ENCODE results near the gene CCNH. TPM values are rescaled to one million over a fixed set of nuclear protein-coding genes. Genes with fewer than 3 reads are reported as not detected.

CCNH gene
- total and polyA plus RNA-seq, 9 of the 15 experiments (the other 6 are each of a cell fraction or from before 2014, with no cell fraction given), result 100 to 213 (median 150) TPM

- no TSS peak for BruUV-seq (replicated peaks)
- no peak for TF ChIP-seq CBX3 (IDR thresholded peaks at IDR 0.05; ENCODE audit: borderline replicate concordance in 1 of 2, low read length in 2 of 2)
- TF ChIP-seq MYBL2 (IDR thresholded peaks at IDR 0.05; ENCODE audit: low read depth), result no peak
- TF ChIP-seq MYBL2 (CRISPR knock-in tag; IDR thresholded peaks at IDR 0.05; ENCODE audit: borderline replicate concordance), result no peak
- peak; percentile 45 for TF ChIP-seq ZNF316 (IDR thresholded peaks at IDR 0.05)
- no peak for TF ChIP-seq SIN3A (IDR thresholded peaks at IDR 0.05; ENCODE audit: borderline replicate concordance in 2 of 2, control insufficient read depth in 1 of 2, low read depth in 2 of 2, low read length in 2 of 2)
- 0 out of 2 replicates have a peak, but pooled peaks have one; percentile 4 for TF ChIP-seq C11orf30 (IDR thresholded peaks at IDR 0.05; ENCODE audit: low read depth)
- TF ChIP-seq POLR2G (IDR thresholded peaks at IDR 0.05; ENCODE audit: low read depth, low read length), result 0 out of 2 replicates have a peak, but pooled peaks have one; percentile 23
- no peak for TF ChIP-seq POLR2AphosphoS5 (IDR thresholded peaks at IDR 0.05; ENCODE audit: control insufficient read depth, insufficient read depth, low read depth, low read length)
- POLR2A ChIA-PET, result no interaction called here
Measured at GRCh38 chr5:87390576-87391199, 22.0 kb downstream of the CCNH start.

More at GRCh38 chr5:87390576-87391199, 22.0 kb downstream of the CCNH start:
- WGBS (ENCODE audit: insufficient coverage, low coverage, missing lambda C conversion rate), result 82% methylated on average over 5 of the region's 5 CpGs
- H3K4me1 ChIP-seq (replicated peaks in 1 of 2; ENCODE audit: control insufficient read depth in 2 of 2, insufficient read depth in 2 of 2, low read length in 2 of 2), result no peaks in the 10 kb centered on the region
- no peaks in the 10 kb centered on the region for H3K9me1 ChIP-seq (ENCODE audit: control insufficient read depth, insufficient read depth, low read length)
- CTCF ChIA-PET (ENCODE audit: low intra/inter-chr PET ratio), result no interaction called here
- no peak overlapping the region for H3K9ac ChIP-seq (ENCODE audit: insufficient read depth in 1 of 2, low read depth in 2 of 2, low read length in 2 of 2)
- in situ Hi-C loops (cut with MboI) (no loop called here), intact Hi-C loops (cut with micrococcal nuclease) (loop anchor here (5.0 to 10.0 kb wide), 2 partner anchors 126 to 318 kb away; partner anchors contain the start of gene RASA1)
- peaks cover 5% of the 10 kb centered on the region; the same call in 1 of the 3 replicates for H3K79me2 ChIP-seq (ENCODE audit: control insufficient read depth, insufficient read depth, low read length)
- peaks cover 99% of the 10 kb centered on the region for H3K36me3 ChIP-seq (ENCODE audit: control insufficient read depth, insufficient read depth, low read length)
- no peak for FAIRE-seq
- H2AFZ ChIP-seq (ENCODE audit: low read depth, low read length), result no peak overlapping the region
- no peak for ATAC-seq
- H4K20me1 ChIP-seq (replicated peaks; ENCODE audit: control insufficient read depth, insufficient read depth, low read length), result no peaks in the 10 kb centered on the region
- no peak overlapping the region for H3K4me3 ChIP-seq
- no peaks in the 10 kb centered on the region for H3K9me3 ChIP-seq (replicated peaks; ENCODE audit: control insufficient read depth, insufficient read depth, low read depth, low read length)
- no peaks in the 10 kb centered on the region for H3K27me3 ChIP-seq (ENCODE audit: control insufficient read depth in 2 of 2, insufficient read depth in 2 of 2, low read length in 2 of 2)
- H3K4me2 ChIP-seq (ENCODE audit: insufficient read depth, low read length), result no peak overlapping the region
- no peak for DNase-seq (ENCODE audit: extremely low read depth in 1 of 4, low spot score in 3 of 4)
- H3K27ac ChIP-seq (ENCODE audit: extremely low read depth, low read depth, low read length), result no peak overlapping the region

Data from K562 (cell line).